HG02943 (cell line): ENCODE results near the gene RFPL3.

Experiments
- ATAC-seq: cut with Tn5 transposase; IDR thresholded peaks from one replicate; pipeline ENCODE4 v1.9.1; 2021; ENCODE audit warnings: mild to moderate bottlenecking, low read depth, moderate library complexity; ENCODE audit not compliant: unreplicated experiment

Gene RFPL3

DNA sequence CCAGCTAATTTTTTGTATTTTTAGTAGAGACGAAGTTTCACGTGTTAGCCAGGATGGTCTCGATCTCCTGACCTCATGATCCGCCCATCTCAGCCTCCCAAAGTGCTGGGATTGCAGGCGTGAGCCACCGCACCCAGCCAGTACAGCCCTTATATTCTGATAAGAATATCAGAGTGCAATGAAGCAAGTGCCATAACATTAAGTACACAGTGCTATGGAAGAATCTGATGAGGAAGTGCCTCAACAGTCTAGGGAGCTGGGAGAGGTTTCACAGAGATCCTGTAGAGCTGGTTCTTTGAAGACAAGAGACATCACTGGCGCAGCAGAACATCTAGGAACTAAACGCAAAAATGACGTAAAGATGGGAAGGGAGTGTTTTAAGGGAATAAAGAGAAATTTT is 52.3 kb downstream of the RFPL3 start:
- ATAC-seq = no peak

DNA sequence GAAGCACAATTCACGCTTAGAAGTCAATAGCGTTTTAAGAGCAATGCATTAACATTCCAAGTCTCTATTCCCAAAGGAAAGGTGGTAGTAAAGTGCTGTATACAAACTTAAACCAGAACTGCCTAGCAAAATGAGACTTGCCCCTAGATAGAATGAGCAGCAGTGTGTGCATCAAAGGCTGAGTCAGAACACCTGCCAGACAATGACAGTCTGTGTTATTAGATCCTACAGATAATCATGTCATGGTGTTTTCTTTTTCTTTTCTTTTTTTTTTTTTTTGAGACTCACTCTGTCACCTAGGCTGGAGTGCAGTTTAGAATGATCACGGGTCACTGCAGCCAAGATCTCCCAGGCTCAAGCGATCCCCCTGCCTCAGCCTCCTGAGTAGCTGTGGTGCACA is 52.8 kb downstream of the RFPL3 start:
- ATAC-seq = no peak
